Sigmoid colon (tissue), 3 donors: Measurements from ENCODE around the gene PLIN4.

ENCODE experiments used
- CTCF ChIP-seq, 4 experiments: fragments of 450-650 bp in 3 of 4; fragments of 200-600 bp in 1 of 4; IDR thresholded peaks; one replicate each; pipeline ENCODE4 v1.5.1; 2016 to 2019; ENCODE audit warnings: antibody characterized with exemption in 4 of 4, mild to moderate bottlenecking in 3 of 4, moderate library complexity in 2 of 4
- POLR2A ChIP-seq, 2 donors: fragments of 450-650 bp; IDR thresholded peaks; one replicate each; pipeline ENCODE4 v1.6.1; 2016; ENCODE audit warnings: antibody characterized with exemption in 2 of 2, mild to moderate bottlenecking in 2 of 2, moderate library complexity in 2 of 2

- TF ChIP-seq CTCF (IDR thresholded peaks at IDR 0.05) = no peak
- TF ChIP-seq POLR2A (IDR thresholded peaks at IDR 0.05) = no peak
Observed at GRCh38 chr19:4503825-4504170, 14.5 kb downstream of the PLIN4 start.
